Measurements from ENCODE around the gene C1RL. TPM values are rescaled to one million over a fixed set of nuclear protein-coding genes. Genes with fewer than 3 reads are reported as not detected.

The C1RL gene
- total RNA-seq, 6 donors from 2014 or later = 55.9 to 224 (median 82.7) TPM

- no peak overlapping the region for H3K4me3 ChIP-seq
- no peak for TF ChIP-seq EP300 (IDR thresholded peaks at IDR 0.05)
- TF ChIP-seq, protein P1, sequence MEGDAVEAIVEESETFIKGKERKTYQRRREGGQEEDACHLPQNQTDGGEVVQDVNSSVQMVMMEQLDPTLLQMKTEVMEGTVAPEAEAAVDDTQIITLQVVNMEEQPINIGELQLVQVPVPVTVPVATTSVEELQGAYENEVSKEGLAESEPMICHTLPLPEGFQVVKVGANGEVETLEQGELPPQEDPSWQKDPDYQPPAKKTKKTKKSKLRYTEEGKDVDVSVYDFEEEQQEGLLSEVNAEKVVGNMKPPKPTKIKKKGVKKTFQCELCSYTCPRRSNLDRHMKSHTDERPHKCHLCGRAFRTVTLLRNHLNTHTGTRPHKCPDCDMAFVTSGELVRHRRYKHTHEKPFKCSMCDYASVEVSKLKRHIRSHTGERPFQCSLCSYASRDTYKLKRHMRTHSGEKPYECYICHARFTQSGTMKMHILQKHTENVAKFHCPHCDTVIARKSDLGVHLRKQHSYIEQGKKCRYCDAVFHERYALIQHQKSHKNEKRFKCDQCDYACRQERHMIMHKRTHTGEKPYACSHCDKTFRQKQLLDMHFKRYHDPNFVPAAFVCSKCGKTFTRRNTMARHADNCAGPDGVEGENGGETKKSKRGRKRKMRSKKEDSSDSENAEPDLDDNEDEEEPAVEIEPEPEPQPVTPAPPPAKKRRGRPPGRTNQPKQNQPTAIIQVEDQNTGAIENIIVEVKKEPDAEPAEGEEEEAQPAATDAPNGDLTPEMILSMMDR (IDR thresholded peaks at IDR 0.05) = no peak
- no peak for TF ChIP-seq POLR2AphosphoS5 (IDR thresholded peaks at IDR 0.05)
- TF ChIP-seq POLR2A (IDR thresholded peaks at IDR 0.05) = no peak
- peaks cover 0 to 32% (median 4%) of the 10 kb centered on the region in 4 donors for H3K36me3 ChIP-seq
- ATAC-seq (ENCODE audit: low FRiP score in 2 of 2) (no peak), DNase-seq (no peak)
- no peaks in the 10 kb centered on the region for H3K9me3 ChIP-seq
- no peaks in the 10 kb centered on the region for H3K27me3 ChIP-seq
- H3K4me1 ChIP-seq = peaks cover 0 to 7% (median 6%) of the 10 kb centered on the region in 4 donors
- WGBS, 2 donors = 91 to 92% methylated on average over 3 of the region's 3 CpGs
- H3K27ac ChIP-seq = no peak overlapping the region
Measured at GRCh38 chr12:7116196-7116595, 7.2 kb upstream of the C1RL start.

DNA sequence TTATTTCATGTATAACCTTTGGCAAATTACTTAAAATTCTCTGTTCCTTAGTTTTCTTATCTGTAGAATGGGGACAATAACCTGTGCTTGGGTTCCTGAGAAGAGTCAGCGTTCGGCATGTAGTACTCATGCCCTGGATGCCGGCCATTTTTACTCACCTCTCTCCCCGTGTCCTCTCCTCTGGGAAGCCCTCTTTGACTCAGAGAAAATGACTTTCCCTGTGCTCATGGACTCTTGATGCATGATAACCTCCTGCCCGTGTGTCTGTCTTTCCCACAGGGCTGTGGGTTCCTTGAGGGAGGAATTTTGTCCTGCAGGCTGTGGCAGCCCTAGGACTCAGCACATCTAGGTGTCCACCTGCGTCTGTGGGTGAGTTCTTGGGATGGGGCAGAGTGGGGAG lies 5.8 kb upstream of the C1RL start:
- Histone ChIP-seq H3K27me3 (no peaks in the 10 kb centered on the region), H3K36me3 (peaks cover 0 to 30% (median 4%) of the 10 kb centered on the region in 4 donors), H3K27ac (no peak overlapping the region), H3K4me3 (no peak overlapping the region), H3K4me1 (peaks cover 4 to 7% (median 6%) of the 10 kb centered on the region in 4 donors), H3K9me3 (no peaks in the 10 kb centered on the region)
- no peak for ATAC-seq (ENCODE audit: low FRiP score in 2 of 2)
- no peak for DNase-seq
- WGBS, 2 donors = 91 to 93% methylated on average over 6 of the region's 6 CpGs
- TF ChIP-seq EP300 (IDR thresholded peaks at IDR 0.05) = no peak
- TF ChIP-seq, protein P1 (IDR thresholded peaks at IDR 0.05) = no peak
- TF ChIP-seq POLR2AphosphoS5 (IDR thresholded peaks at IDR 0.05) = no peak
- TF ChIP-seq POLR2A (IDR thresholded peaks at IDR 0.05) = no peak

DNA sequence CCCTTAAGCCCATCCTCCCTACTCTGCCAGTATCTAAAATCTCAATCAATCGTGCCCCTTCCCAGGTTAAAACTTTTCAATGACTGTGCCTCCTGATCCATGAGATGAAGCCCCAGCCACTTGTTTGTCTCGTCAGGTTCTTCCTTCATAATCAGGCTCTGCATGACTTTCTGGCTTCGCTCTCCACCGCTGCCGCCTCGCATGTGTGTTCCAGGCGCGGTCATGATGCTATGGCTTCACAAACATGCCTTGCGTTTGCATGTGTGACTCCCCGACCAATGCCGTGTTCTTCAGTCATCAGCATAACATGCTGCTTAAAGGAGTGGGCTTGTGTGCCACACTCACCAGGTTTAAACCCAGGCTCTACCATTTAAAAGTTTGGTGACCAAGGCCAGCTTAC lies 5.0 kb upstream of the C1RL start:
- WGBS, 2 donors = 87 to 92% methylated on average over 11 of the region's 11 CpGs
- no peak overlapping the region for H3K27ac ChIP-seq
- no peak for DNase-seq

GRCh38 chr12:7113389-7113871 lies 4.4 kb upstream of the C1RL start:
- peaks cover 12 to 14% (median 13%) of the 10 kb centered on the region in 4 donors for H3K4me1 ChIP-seq
- no peaks in the 10 kb centered on the region for H3K9me3 ChIP-seq
- peak in 1 of 2 donors; percentile 52 for ATAC-seq (ENCODE audit: low FRiP score in 2 of 2)
- H3K36me3 ChIP-seq = peaks cover 0 to 27% (median 4%) of the 10 kb centered on the region in 4 donors
- H3K27ac ChIP-seq = no peak overlapping the region
- H3K27me3 ChIP-seq = no peaks in the 10 kb centered on the region
- no peak for DNase-seq
- TF ChIP-seq POLR2AphosphoS5 (IDR thresholded peaks at IDR 0.05) = no peak
- TF ChIP-seq, protein P1 (IDR thresholded peaks at IDR 0.05) = peak; percentile 66 to 93 (median 78)
- no peak for TF ChIP-seq POLR2A (IDR thresholded peaks at IDR 0.05)
- 48 to 61% methylated on average over 5 of the region's 5 CpGs for WGBS, 2 donors
- no peak overlapping the region for H3K4me3 ChIP-seq

More for the DNA sequence above, 5.0 kb upstream of the C1RL start:
- TF ChIP-seq EP300 (IDR thresholded peaks at IDR 0.05) (no peak), POLR2A (IDR thresholded peaks at IDR 0.05) (no peak), POLR2AphosphoS5 (IDR thresholded peaks at IDR 0.05) (no peak)
- TF ChIP-seq, protein P1 (IDR thresholded peaks at IDR 0.05) = no peak
- Histone ChIP-seq H3K36me3 (peaks cover 0 to 27% (median 4%) of the 10 kb centered on the region in 4 donors), H3K27me3 (no peaks in the 10 kb centered on the region), H3K9me3 (no peaks in the 10 kb centered on the region), H3K4me1 (peaks cover 12 to 14% (median 13%) of the 10 kb centered on the region in 4 donors), H3K4me3 (no peak overlapping the region)
- no peak for ATAC-seq (ENCODE audit: low FRiP score in 2 of 2)

DNA sequence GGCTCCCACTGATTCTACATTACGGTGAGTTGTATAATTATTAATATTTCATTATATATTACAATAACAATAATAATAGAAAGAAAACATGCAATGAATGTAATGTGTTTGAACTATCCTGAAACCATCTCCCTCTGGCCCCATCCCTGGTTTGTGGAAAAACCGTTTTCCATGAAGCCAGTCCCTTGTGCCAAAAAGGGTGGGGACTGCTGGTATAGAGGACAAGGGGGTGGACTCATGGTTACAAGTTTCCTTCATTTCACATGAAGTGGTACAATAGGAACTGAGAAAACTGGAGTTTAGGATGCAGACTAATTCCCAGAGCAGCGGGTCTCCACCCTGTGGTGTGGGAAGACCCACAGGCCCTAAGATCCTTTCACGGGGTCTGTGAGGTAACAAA lies 3.0 kb upstream of the C1RL start:
- Histone ChIP-seq H3K4me3 (no peak overlapping the region), H3K36me3 (peaks cover 0 to 27% (median 4%) of the 10 kb centered on the region in 4 donors), H3K27ac (no peak overlapping the region), H3K4me1 (peaks cover 19 to 26% (median 22%) of the 10 kb centered on the region in 4 donors), H3K9me3 (no peaks in the 10 kb centered on the region), H3K27me3 (no peaks in the 10 kb centered on the region)
- DNase-seq (no peak), ATAC-seq (ENCODE audit: low FRiP score in 2 of 2) (no peak)
- TF ChIP-seq, protein P1 (IDR thresholded peaks at IDR 0.05) = no peak
- TF ChIP-seq POLR2AphosphoS5 (IDR thresholded peaks at IDR 0.05) = no peak
- no peak for TF ChIP-seq EP300 (IDR thresholded peaks at IDR 0.05)
- no peak for TF ChIP-seq POLR2A (IDR thresholded peaks at IDR 0.05)
- 88% methylated on average over 4 of the region's 4 CpGs for WGBS, 2 donors
